Activated CD8-positive, alpha-beta memory T cell treated with anti-CD3 and anti-CD28 coated beads for 1 hour (primary cell): ENCODE results near the gene SLC25A29.
"Not testable (repeated sequence)": the region's sequence is repeated elsewhere in the genome, so short reads cannot be mapped to it uniquely, and the experiment has no call there.

Experiments used
- DNase-seq, 2 donors: peaks; one replicate each; pipeline ENCODE4 v3.0.0-alpha.2; 2020; ENCODE audit warnings: low read depth in 1 of 2; ENCODE audit errors: extremely low read depth in 1 of 2

The SLC25A29 gene

DNA sequence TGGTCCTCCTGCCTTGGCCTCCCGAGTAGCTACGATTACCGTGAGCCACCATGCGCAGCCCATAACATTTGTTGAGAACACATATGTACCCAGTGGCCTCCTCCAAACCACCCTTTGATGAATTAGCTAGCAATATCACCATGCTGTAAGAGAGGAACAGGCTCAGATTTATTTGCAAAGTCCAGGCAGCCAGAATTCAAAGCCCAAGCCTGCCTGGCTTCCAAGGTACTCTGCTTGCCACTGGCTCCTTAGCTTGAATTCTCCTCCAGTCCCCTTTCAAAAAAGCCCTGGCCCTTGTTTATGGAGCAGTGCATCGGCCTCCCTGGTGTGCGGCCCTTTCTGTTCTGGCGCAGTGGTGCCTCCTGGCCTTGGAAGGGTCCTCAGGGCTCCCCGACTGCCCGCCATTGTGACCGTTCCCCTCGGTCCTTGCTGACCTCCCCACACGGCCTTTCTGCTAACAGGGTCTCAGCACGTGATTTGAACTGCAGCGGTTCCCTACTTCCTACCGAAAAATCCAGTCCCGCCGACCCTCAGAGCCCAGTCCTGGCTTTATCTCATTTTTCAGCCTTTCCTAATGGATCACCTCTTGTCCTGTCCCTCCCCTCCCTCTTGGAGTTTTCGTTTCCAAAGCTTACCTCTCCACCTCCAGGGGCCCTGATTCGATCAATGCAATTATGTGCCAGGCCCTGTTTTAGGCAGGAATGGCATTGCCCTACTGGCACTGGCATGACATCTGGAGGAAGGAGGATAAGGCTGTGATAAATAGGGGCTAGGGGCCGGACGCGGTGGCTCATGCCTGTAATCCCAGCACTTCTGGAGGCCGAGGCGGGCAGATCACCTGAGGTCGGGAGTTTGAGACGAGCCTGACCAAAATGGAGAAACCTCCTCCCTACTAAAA is 22.0 kb downstream of the SLC25A29 start:
- DNase-seq: no peak

DNA sequence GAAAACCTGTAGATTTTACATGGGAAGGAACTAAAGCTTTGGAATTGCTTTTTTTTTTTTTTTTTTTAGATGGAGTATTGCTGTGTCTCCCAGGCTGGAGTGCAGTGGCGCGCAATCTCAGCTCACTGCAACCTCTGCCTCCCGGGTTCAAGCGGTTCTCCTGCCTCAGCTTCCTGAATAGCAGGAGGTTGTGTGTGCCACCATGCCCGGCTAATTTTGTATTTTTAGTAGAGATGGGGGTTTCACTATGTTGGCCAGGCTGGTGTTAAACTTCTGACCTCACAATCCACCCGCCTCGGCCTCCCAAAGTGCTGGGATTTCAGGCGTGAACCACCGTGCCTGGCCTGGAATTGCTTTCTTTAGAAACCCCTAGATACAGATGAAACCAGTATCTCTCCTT is 22.8 kb downstream of the SLC25A29 start:
- not testable (repeated sequence) for DNase-seq

DNA sequence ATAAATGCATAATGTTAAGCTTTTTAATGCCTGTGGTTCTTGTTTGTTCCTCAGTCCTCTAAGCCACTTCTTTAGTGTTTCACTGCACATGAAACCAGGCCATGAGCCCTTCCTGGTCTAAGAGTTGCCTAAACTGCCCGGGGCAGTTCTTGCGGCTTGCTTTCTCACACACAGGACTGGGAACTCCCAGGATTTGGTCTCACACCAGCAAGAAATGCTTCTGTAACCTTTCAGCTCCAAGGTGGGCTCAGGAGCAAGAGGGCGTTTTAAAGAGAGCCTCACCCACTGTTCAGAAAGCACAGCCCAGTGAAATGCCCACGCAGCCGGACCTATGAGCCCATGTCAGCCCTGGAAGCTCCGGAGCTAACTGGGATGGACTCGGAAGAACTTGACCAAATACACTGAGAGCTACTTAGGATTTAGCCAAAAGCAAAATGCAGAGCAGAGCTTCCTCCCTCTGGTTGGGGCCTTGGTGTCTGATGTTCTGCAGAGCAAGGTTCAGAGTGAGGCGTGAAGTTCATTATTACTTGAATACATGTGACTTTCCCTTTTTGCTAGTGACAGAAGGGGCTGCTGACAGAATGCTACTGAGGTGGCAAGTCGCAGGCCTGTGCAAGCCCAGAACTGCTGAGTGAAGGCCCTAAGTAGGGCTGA is 23.4 kb downstream of the SLC25A29 start:
- no peak for DNase-seq

DNA sequence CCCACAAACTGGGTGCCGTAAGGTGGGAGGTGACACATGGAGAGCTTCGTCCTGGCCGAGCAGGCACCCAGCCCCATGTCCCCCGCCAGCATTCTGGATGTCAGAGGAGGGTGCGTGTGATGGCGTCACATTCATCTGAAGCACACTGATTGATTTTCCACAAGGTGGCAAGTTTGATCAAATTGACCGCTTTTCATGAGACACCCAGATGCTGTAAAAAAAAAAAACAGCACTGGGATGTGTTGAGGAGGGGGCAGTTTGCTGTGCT is 24.2 kb downstream of the SLC25A29 start:
- no peak for DNase-seq

DNA sequence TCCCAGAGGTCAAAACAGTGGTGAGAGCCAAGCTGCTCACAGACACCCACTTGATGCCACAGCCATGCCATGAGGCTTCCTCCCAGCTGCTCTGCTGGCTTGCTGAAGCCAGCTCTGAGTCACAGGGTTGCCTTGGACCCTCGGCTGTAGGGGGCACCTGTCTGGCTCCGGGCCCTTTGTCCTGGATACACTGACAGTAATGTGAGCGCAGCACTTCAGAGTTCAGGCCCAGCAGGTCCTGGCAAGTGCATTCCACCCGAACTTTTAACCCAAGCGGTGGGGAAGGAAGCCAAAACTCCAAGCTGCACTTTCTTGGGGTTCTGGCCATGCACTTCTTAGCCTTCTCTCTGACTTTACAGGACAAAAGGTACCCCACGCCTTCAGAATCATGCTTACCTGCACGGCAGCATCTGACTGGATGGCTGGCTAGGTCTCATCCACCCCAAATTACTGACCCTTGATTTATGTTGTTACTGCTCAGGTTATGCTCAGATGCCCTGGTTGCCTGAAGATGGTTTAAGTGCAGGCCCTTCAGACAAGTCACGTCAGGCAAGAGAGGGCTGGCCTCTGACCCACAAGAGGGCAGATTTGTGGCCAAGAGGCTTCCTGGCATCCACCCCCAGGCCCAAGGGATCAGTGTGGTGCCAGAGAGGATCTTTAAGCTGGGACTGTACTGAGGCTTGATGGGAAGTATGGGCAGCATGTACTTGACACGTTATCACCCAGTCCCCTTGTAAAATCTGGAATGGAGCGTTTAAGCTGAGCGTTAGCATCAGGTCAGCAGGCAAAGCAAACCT is 24.8 kb downstream of the SLC25A29 start:
- DNase-seq: no peak

DNA sequence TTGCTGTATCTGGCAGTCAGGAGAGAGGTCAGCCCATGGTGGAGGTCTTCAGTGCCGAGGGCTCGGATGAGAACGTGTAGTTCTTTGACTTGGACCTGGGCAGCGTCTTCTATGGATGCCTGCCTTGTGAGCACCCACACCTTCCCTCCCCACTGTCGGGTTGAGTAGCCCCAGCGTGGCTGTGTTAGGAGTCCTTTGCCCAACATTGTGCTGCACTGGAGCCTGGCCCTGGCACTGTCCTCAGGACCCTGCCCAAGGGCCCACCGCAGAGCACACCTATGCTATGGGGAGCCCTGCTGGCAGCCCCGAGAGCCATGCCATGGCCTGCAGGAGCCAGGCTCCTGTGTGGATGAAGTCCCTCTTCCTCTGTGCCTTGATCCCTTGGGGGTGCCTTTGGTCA is 26.7 kb downstream of the SLC25A29 start:
- no peak for DNase-seq

DNA sequence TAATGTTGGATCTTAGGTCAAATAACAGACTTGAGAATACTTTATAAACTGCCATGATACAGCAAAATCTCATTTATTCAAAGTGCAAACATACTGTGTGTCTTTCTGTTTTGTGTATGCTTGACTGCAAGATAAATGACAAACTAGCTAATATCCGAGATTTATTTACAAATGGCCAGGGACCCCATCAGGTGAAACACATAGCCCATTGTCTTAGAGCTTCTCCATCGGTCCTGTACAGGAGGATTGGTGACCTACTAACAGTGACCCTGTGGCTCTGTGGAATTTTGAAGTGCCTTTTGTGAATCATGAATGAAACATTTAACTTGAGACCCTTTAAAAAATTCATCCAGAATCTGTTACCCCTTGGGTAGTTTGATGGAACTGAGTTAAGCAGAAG is 27.1 kb downstream of the SLC25A29 start:
- DNase-seq: no peak

DNA sequence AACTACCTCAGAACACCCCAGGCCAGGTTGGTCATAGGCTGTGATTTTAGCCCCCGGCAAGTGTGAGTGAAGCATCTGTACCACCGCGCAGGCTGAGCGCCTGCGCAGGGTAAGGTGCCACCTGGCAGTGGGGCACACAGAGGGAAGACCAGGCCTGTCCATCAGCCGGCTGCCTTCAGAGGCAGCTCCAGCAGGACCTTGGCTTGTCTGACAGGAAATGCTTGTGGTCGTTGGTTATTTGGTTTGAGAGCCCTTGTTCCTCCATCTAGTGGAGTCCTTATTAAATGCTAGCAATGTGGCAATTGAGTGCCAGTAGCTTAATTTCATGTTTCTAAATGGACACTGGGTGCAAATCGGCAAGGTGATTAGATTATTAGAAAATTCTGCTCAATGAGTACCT is 27.5 kb downstream of the SLC25A29 start:
- DNase-seq: no peak

DNA sequence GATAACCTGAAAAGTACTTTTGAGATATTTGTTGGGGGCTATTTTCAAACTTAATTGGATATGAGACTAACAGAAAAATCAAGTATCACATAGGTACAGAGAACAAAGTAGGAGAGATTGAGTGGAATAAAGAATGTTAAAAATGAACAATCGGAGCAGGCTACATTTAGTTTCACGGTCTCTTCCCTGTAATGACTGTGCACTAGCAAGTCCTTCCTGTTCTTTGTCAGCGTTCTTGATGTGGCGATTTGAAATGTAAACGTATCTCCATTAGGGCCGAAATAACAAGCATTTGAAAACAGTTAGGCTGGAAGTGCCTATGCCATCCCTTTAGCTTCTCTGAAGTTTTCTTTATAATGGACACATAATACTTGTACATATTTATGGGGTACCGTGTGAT is 31.0 kb downstream of the SLC25A29 start:
- DNase-seq: no peak

DNA sequence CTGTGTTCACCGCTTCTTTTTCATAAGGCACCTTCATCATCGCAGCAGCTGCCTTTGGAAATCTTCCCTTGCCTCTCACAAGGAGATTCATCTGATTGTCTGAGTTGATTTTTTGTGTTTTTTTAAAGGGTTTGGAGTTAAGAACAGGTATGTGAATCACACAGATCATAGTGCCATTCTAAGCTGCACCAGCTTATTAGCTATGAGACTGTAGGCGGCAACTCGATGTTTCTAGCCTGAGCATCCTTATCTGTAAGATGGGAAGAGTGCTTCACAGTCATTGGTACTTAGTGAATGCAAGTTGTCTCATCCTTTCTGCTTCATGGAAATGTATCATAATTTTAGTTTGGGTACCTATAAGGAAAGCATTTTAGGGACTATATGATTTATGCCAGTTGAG is 32.0 kb downstream of the SLC25A29 start:
- no peak for DNase-seq

DNA sequence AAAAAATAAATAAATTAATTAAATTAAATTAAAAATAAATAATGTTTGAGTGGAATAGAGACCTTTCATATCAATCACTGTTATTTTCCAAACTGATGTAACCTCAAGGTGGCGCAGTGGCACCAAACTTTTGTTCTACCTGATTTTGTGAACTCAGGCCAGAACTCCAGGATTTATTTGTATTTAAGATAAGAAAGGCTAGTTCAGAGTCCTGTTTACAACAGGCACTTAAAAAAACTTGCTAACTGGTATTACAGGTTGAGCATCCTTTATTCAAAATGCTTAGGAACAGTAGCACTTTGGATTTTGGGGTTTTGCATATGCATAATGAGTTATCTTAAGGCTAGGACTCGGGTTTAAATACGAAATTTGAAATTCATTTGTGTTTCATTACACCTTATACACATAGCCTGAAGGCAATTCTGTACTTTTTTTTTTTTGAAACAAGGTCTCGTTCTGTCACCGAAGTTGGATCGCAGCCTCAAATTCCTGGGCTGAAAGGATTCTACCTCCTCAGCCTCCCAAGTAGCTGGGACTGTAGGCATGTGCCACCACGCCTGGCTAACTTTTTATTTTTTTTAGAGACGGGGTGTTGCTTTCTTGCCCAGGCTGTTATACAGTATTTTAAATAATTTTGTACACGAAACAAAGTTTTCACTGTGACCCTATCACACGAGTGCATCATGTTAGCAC is 34.9 kb downstream of the SLC25A29 start:
- no peak for DNase-seq

DNA sequence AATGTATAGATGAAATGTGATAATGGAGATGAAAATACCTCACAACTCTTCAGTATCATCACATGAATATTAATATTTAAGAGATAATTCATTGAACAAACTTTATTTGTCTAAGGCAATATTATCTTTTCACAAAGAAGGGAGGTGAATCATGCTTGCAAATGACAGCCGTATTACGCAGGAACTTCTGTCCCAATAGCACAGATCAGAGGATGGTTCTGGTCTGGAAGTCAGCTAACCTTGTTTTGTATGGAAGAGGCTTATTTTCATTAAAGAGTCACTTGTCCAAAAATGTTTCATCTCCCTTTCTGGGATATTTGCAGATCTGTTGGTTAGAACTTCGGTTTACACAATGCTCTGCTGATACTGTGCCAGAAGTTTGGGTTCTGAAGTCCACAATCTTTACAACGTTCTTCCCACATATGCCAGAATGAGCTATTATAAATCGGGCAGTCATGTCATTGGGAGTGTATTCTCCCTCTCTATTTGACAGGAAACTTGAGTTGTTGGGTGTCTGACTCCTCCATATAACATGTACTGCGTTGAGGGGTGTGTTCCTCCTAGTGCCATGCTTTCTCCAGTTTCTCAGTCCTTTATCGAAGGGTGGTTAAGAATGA is 37.5 kb downstream of the SLC25A29 start:
- DNase-seq: no peak

DNA sequence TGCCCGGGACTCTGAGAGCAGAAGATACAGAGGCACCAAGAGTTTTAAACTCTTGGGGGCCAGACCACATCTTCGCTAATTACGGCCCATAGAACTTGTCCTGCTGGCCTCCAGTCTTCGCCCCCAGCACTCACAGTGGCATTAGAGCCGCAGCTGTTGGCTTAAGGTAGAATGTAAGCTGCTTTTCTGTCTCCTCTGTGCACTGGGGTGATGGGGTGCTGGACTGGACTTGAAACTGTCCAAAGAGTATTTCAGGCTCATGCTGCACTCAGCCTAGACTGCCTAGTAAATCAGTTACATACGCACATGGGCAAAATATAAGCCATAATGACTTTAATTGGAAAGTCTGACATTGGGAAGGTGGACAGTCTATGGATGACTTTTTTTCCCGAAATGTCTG is 38.3 kb downstream of the SLC25A29 start:
- no peak for DNase-seq

DNA sequence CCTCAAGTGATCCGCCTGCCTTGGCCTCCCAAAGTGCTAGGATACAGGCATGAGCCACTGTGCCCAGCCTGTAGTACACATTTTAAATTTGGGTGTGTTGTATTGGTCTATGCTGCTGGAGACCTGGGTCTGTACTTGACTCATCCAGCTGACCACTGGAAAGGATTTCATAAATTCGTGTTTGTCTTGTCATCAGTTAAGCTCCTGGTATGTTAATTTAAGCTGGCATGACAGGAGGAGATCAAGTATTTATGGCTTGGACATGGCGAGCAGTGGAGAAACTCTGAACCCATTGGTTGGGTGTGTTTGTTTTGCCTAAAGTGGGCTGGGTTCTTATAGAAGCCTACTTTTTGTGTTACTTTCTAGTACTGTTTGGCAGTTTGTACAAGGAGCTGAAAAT is 43.1 kb downstream of the SLC25A29 start:
- DNase-seq: no peak

DNA sequence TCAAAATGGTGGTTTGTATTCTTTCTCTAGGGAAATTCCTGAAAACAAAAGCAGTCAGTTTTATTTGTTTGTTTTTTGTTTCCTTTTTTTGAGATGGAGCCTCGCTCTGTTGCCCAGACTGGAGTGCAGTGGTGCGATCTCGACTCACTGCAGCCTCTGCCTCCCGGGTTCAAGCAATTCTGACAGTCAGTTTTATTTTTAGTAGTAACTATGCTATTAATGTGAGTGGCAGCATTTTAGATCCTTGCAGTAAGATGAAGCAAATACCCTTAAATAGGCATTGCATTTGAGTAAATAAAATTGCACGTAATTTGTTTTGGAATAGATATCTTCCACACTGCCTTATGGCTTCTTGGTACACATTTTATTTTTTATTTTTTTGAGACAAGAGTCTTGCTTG is 43.7 kb downstream of the SLC25A29 start:
- DNase-seq: no peak

DNA sequence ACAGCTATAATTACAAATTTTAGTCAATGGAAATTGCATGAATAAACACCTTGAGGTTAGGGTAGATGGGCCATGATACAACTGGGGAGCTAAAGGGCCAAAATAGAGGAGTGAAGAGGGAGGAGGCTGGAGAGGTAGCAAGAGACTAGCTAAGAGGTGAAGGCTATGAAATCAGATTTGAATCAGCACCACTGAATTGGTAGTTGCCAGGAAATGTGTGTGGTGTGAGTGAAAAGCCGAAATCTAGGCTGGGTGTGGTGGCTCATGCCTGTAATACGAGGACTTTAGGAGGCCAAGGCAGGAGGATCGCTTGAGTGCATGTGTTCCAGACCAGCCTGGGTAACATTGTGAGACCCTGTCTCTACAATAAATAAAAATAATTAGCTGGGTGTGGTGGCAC is 44.6 kb downstream of the SLC25A29 start:
- DNase-seq: no peak

DNA sequence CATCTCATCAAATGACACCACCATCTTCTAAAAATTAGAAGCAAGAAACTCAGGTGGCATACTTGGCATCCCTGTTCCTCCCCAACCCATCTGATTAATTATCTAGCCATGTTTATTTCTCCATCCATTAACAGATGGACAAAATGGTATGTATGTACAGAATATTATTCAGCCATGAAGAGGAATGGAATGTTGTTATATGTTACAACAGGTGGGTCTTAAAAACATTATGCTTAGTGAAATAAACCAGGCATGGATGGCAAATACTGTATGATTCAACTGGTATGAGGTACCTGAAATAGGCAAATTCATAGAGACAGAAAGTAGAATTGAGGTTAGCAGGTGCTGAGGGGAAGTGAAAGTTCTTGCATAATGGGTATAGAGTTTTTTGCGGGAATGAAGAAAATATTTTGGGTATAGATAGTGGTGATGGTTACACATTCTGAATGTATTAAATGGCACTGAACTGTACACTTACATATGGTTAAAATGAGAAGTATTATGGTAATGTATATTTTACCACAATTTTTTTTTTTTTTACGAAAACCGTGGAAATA is 49.8 kb downstream of the SLC25A29 start:
- no peak for DNase-seq

DNA sequence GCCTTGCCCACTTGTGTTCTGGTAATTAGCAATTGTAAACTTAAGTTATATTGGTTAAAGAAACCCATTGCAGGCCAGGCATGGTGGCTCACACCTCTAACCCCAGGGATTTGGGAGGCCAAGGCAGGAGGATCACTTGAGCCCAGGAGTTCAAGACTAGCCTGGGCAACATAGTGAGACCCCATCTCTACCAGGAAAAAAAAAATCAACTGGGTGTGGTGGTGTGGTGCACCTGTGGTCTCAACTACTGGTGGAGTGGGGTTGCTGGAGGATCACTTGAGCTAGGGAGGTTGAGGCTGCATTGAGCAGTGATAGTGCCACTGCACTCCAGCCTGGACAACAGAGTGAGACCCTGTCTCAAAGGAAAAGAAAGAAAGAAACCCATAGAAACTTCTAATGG is 53.6 kb downstream of the SLC25A29 start:
- no peak for DNase-seq

DNA sequence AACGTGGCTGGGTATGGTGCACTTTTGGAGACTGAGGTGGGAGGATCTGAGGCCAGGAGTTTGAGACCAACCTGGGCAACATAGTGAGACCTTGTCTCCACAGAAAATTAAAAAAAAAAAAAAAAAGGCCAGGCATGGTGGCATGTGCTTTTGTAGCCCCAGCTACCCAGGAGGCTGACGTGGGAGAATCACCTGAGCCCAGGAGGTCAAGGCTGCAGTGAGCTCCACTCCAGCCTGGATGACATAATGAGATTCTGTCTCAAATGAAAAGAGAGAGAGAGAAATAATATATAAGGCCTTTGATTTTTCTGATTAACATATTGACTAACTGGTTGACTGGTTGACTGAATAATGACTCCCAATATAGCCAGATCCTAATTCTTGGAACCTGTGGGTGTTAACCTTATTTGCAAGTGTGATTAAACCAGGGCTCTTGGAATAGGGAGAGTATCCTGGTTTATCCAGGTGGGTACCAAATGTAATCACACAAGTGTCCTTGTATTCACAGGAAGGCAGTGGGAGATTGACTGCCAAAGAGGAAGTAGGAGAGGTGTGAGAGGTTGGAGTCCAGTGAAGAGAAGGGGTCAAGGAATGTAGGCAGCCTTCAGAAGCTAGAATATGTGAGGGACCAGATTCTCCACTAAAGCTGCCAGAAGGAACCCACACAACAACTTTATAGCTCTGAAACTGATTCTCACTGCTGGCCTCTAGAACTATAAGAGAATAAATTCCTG is 55.3 kb downstream of the SLC25A29 start:
- no peak for DNase-seq
